ENCODE measurements around the gene KRT15. TPM values are rescaled to one million over a fixed set of nuclear protein-coding genes. Genes with fewer than 3 reads are reported as not detected.
A peak's percentile ranks its signal among the peaks of the same experiment; 100 is the strongest.

The KRT15 gene
- not detected for polyA plus RNA-seq

DNA sequence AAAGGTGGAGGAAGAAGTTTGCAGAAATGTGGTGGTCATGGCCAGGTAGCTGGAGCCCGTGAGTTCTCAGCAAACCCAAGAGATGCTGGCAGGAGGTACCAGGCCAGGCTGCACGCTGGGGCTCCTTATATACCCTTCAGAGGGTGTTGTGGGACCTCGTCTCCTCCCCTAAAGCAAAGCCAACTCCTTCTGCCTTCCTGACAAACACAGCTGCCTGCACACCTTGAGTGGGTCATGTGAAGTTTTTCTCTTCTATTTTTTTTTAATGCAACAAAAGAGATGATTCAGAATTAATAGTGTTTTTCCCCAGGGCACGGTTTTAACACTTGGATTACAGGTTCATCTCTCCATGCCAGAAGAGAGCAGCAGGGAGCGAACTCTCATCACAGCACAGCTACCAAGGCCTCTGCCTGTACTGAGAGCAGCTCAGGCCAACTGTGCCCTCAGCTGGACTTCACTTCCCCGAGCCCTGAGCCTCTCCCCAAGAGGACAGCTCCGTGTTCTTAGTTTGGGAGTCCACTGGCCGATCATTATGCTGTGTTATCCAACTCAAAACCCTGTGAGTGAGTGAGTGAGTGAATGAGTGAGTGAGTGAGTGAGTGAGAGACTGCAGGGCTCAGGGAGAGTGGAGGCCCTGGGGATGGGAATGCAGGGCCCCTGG, at the start of gene KRT15:
Gene KRT15 (minus strand): TSS at position 102 of the 661 bp plus-strand sequence. CDS start 63 bp downstream, at position 39.
- H3K4me3 Mint-ChIP-seq = no peak within 1 kb of the TSS
- H3K27me3 Mint-ChIP-seq (ENCODE audit: low read depth in 3 of 3) = peaks cover 0 to 5% (median 0%) of the 10 kb centered on the region in 3 donors
- H3K4me1 Mint-ChIP-seq = no peaks in the 10 kb centered on the region
- no peaks in the 10 kb centered on the region for H3K36me3 Mint-ChIP-seq
- H3K9me3 Mint-ChIP-seq = no peaks in the 10 kb centered on the region
- H3K27ac Mint-ChIP-seq = no peak within 1 kb of the TSS
- DNase-seq = no peak

DNA sequence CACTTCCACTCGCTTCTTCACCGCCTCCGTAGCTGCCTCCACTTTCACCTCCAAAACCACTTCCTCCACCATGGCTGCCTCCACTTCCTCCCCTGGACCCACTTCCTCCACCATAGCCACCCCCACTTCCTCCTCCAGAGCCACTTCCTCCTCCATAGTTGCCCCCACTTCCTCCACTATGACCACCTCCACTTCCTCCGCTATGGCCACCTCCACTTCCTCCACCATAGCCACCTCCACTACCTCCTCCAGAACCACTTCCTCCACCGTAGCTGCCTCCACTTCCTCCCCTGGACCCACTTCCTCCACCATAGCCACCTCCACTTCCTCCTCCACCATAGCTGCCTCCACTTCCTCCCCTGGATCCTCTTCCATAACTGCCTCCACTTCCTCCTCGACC, 48.6 kb upstream of the KRT15 start:
- H3K27ac Mint-ChIP-seq = peak overlapping the region; percentile 53 to 92 (median 82)
- peaks cover 11 to 20% of the 10 kb centered on the region in 2 donors for H3K4me1 Mint-ChIP-seq
- H3K4me3 Mint-ChIP-seq = no peak overlapping the region
- peaks cover 3 to 8% (median 5%) of the 10 kb centered on the region in 3 donors for H3K27me3 Mint-ChIP-seq (ENCODE audit: low read depth in 3 of 3)
- peaks cover 0 to 20% (median 7%) of the 10 kb centered on the region in 6 donors for H3K9me3 Mint-ChIP-seq
- DNase-seq = peak in 2 of 3 donors; percentile 10 to 11
- no peaks in the 10 kb centered on the region for H3K36me3 Mint-ChIP-seq

DNA sequence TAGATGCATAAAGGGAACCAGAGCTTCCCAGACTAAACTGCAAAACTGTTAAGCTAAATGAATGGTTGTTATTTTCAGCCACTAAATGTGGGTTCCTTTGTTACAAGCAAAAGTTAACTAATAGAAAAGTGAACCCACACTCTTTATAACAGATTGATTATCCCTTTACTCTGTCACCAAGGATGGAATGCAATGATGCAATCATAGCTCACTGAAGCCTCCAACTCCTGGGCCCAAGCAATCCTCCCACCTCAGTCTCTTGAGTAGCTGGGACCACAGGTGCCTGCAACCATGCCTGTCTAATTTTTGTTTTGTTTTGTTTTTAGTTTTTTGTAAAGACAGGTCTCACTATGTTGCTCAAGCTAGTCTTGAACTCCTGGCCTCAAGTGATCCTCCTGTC, 46.6 kb upstream of the KRT15 start:
- H3K4me1 Mint-ChIP-seq = peaks cover 11 to 20% of the 10 kb centered on the region in 2 donors
- peaks cover 4 to 8% (median 5%) of the 10 kb centered on the region in 3 donors for H3K27me3 Mint-ChIP-seq (ENCODE audit: low read depth in 3 of 3)
- H3K27ac Mint-ChIP-seq = no peak overlapping the region
- H3K9me3 Mint-ChIP-seq = peaks cover 0 to 20% (median 7%) of the 10 kb centered on the region in 6 donors
- no peak for DNase-seq
- H3K36me3 Mint-ChIP-seq = no peaks in the 10 kb centered on the region
- no peak overlapping the region for H3K4me3 Mint-ChIP-seq

DNA sequence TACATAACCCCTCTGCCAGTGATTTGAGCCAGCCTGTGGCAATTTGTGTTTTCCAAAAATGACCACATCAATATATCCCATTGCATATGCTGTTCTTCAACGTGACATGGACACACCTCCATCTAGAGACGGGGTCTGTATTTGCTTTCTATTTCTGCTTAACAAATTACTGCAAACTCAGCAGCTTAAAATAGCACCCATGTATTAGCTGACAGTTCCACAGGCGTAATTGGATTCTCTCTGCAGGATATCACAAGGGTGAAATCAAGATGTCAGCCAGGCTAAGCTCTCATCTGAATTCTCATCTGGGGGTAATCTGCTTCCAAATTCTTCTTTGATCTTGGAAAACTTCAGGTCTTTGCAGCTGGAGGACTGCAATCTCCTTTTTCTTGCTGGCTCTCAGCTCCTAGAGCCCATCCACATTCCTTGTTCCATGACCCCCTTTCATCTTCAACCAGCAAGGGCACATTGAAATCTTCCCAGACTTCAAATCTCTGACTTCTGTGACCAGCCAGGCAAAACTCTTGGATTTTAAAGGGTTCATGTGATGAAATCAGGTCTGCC, 45.0 kb upstream of the KRT15 start:
- Mint-ChIP-seq H3K36me3 (no peaks in the 10 kb centered on the region), H3K27me3 (ENCODE audit: low read depth in 3 of 3) (peaks cover 4 to 12% (median 4%) of the 10 kb centered on the region in 3 donors), H3K4me3 (no peak overlapping the region), H3K4me1 (peaks cover 9 to 17% of the 10 kb centered on the region in 2 donors), H3K27ac (no peak overlapping the region), H3K9me3 (peaks cover 0 to 17% (median 7%) of the 10 kb centered on the region in 6 donors)
- DNase-seq = no peak

DNA sequence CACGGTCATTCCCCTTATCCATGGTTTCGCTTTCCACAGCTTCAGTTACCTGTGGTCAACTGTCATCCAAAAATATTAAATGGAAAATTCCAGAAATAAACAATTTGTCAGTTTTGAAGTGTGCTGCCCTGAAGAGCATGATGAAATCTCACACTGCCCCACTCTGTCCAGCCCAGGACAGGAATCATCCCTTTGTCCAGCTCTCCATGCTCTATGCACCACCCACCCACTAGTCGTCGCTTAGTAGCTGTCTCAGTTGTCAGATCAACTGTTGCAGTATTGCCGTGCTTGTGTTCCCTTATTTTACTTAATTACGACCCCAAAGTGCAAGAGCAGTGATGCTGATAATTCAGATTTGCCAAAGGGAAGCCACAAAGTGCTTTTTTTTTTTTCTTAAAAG, 42.9 kb upstream of the KRT15 start:
- no peak for DNase-seq

DNA sequence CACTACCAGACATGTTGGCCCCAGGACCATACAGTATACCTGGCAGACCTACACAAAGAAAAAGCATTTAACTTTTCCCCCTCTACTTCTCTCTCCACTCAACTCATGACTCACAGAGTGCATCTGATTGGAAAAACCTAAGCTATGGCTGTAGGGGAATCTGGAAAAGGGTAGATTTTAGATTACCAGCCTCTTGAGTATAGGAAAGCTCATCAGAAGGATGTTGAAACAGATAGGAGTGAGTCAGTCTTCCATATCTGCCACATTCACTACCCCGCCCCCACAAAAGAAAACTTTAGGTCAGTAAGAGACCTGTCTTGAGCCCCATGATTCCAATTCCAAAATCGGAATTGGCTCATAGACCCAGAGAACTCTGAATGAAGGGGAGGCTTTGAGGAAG, 40.9 kb upstream of the KRT15 start:
- H3K27ac Mint-ChIP-seq = no peak overlapping the region
- no peaks in the 10 kb centered on the region for H3K4me1 Mint-ChIP-seq
- H3K9me3 Mint-ChIP-seq = no peaks in the 10 kb centered on the region
- peaks cover 4 to 13% (median 6%) of the 10 kb centered on the region in 3 donors for H3K27me3 Mint-ChIP-seq (ENCODE audit: low read depth in 3 of 3)
- no peaks in the 10 kb centered on the region for H3K36me3 Mint-ChIP-seq
- DNase-seq = no peak
- no peak overlapping the region for H3K4me3 Mint-ChIP-seq

More for the DNA sequence above, 42.9 kb upstream of the KRT15 start:
- peaks cover 0 to 2% of the 10 kb centered on the region in 2 donors for H3K4me1 Mint-ChIP-seq
- H3K4me3 Mint-ChIP-seq = no peak overlapping the region
- peaks cover 0 to 2% (median 0%) of the 10 kb centered on the region in 6 donors for H3K9me3 Mint-ChIP-seq
- H3K36me3 Mint-ChIP-seq = no peaks in the 10 kb centered on the region
- no peak overlapping the region for H3K27ac Mint-ChIP-seq
- H3K27me3 Mint-ChIP-seq (ENCODE audit: low read depth in 3 of 3) = peaks cover 4 to 12% (median 4%) of the 10 kb centered on the region in 3 donors

DNA sequence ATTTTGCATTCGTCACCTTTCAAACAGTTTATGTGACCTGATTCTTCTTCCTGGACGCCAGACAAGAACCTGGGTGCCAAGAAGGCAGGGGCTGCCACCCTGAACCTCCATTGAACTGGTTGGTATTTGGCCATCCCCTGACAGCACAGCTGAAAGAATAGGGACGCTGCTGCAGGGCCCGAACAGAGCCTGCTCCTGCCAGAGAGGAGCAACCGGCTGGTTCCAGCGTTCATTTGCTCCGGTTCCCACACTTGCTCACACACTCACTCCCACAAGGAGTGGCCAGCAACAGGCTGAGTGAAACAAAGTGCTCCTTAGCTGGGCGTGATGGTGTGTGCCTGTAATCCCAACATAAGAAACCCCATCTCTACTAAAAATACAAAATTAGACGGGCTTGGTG, 38.2 kb upstream of the KRT15 start:
- no peaks in the 10 kb centered on the region for H3K4me1 Mint-ChIP-seq
- no peaks in the 10 kb centered on the region for H3K36me3 Mint-ChIP-seq
- peaks cover 7 to 16% (median 11%) of the 10 kb centered on the region in 3 donors for H3K27me3 Mint-ChIP-seq (ENCODE audit: low read depth in 3 of 3)
- no peak overlapping the region for H3K27ac Mint-ChIP-seq
- DNase-seq = no peak
- no peaks in the 10 kb centered on the region for H3K9me3 Mint-ChIP-seq
- no peak overlapping the region for H3K4me3 Mint-ChIP-seq

DNA sequence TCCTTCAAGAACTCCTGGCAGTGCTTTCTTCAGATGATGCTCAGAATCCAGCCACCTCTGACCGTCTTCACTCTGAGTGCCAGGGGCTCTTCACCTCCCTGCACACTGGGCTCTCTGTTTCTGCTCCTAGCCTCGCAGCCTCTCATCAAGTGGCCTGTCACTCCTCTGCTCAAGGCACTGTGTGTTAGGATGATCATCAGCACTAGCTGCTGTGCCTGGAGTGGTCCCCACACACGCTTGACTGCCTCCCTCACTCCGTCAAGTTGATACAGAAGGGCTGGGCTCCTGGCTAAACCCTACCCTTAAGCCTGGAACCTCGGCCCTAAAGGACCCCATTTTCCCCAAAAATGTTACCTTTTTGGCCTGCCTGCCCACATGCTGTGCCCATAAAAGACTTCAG, 37.6 kb upstream of the KRT15 start:
- peaks cover 4 to 14% (median 11%) of the 10 kb centered on the region in 3 donors for H3K27me3 Mint-ChIP-seq (ENCODE audit: low read depth in 3 of 3)
- no peak overlapping the region for H3K27ac Mint-ChIP-seq
- no peaks in the 10 kb centered on the region for H3K36me3 Mint-ChIP-seq
- H3K4me1 Mint-ChIP-seq = no peaks in the 10 kb centered on the region
- H3K9me3 Mint-ChIP-seq = no peaks in the 10 kb centered on the region
- H3K4me3 Mint-ChIP-seq = no peak overlapping the region
- DNase-seq = no peak

DNA sequence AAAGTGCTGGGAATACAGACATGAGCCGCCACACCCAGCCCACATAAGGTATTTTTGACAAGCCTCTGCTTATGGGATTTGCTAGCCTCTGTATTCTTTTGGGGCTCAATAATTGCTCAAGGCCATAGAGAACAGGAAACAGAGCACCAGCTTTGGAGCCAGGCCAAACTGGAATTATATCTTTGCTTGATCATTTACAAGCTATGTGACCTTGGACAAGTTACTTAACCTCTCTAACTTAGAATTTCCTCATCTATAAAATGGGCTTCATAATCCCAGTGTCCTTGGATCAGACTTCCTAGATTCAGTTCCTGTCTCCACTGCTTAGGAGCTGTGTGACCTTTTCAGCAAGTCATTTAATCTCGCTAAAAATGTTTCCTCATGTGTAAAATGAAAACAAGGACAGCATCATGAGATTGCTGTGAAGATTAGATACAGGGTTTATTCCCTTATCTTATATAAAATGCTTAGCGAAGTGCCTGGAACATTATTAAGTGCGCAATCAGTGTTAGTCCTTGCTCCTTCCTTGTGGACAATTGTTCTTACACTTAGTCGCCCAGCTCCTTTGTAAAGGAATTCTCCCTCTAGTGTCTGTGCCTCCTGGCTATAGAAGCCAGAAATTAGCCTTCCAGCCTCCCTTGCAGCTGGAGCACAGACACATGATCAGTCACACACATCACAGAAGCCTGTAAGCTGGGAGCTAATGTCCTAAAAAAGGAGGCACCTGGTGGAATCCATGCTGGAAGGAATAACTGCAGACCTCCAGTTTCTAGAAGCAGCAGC, 36.6 kb upstream of the KRT15 start:
- H3K27me3 Mint-ChIP-seq (ENCODE audit: low read depth in 3 of 3) = peaks cover 4 to 14% (median 11%) of the 10 kb centered on the region in 3 donors
- no peak overlapping the region for H3K27ac Mint-ChIP-seq
- DNase-seq = no peak
- no peaks in the 10 kb centered on the region for H3K4me1 Mint-ChIP-seq
- H3K36me3 Mint-ChIP-seq = no peaks in the 10 kb centered on the region
- no peaks in the 10 kb centered on the region for H3K9me3 Mint-ChIP-seq
- H3K4me3 Mint-ChIP-seq = no peak overlapping the region

DNA sequence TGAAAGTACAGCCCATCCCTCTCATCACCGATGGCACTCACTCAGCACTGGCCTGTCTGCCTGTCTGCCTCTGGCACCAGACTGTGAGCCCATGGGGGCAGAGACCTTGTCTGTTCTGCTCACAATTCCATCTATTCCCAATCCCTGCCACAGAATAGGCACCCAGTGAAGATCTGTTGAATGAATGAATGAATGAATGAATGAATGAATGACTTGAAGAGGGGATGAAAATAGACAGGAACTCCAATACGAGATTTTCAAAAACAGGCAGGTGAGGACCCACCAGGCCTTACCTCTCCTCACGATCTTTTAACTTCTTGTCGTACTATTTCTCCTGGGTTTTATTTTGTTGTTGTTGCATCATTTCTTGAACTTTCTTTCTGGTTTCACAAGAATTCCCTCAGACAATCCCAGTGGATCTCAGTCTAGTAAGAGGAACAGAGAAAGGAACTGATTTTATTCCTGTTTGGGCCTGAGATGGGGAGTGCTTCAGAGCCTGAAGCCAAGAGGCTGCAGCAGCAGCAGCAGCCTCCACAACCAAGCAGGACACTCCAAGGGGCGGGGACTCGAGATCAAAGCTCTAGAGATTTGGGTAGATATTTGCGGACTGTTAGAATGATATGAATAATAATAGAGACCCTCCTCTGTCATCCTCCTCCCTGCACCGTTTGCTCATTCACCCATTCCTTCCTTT, 35.4 kb upstream of the KRT15 start:
- DNase-seq = no peak
- no peaks in the 10 kb centered on the region for H3K9me3 Mint-ChIP-seq
- H3K4me3 Mint-ChIP-seq = no peak overlapping the region
- peaks cover 4 to 17% (median 10%) of the 10 kb centered on the region in 3 donors for H3K27me3 Mint-ChIP-seq (ENCODE audit: low read depth in 3 of 3)
- peaks cover 5% of the 10 kb centered on the region in 2 donors for H3K4me1 Mint-ChIP-seq
- H3K27ac Mint-ChIP-seq = no peak overlapping the region
- H3K36me3 Mint-ChIP-seq = no peaks in the 10 kb centered on the region

DNA sequence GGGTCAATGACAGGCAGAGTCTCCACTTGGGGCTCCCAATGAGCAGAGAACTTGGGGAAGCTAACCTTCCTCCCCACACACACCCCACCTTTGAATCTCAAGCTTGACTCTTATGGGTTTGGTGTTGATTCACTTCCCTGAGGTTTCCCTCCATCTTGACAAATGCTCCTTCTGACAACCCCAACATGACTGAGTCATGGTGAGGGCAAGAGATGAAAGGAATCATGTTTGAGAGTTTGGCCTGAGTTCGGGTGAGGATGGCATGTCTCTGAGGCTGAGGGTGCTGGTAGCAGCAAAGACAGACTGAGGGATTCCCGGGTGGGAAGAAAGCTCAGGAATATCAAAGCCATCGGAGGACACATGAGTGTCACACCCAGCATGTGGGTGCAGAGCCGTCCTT, 34.5 kb upstream of the KRT15 start:
- Mint-ChIP-seq H3K4me1 (peaks cover 14 to 15% of the 10 kb centered on the region in 2 donors), H3K27me3 (ENCODE audit: low read depth in 3 of 3) (peaks cover 6 to 13% (median 11%) of the 10 kb centered on the region in 3 donors), H3K4me3 (no peak overlapping the region), H3K27ac (no peak overlapping the region), H3K36me3 (no peaks in the 10 kb centered on the region), H3K9me3 (no peaks in the 10 kb centered on the region)
- no peak for DNase-seq

DNA sequence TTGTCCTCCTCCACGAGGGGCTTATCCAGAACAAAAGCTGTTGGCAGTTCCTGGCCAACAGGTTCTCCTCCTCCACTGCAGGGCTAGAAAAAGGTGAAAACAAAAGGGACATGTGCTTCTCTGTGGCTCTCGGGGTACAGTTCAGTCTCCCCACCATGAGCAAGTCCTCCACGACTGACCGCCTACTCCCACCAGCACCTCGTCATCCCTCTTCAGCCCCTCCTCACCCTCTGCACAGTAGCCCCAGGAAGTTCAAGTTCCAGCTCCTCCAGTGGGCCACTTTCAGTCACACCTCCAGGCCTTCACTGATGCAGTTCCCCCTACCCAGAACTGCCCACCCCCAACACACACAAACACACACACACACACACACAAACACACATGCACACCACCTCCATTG, 33.8 kb upstream of the KRT15 start:
- peaks cover 15 to 19% of the 10 kb centered on the region in 2 donors for H3K4me1 Mint-ChIP-seq
- H3K4me3 Mint-ChIP-seq = no peak overlapping the region
- no peaks in the 10 kb centered on the region for H3K36me3 Mint-ChIP-seq

DNA sequence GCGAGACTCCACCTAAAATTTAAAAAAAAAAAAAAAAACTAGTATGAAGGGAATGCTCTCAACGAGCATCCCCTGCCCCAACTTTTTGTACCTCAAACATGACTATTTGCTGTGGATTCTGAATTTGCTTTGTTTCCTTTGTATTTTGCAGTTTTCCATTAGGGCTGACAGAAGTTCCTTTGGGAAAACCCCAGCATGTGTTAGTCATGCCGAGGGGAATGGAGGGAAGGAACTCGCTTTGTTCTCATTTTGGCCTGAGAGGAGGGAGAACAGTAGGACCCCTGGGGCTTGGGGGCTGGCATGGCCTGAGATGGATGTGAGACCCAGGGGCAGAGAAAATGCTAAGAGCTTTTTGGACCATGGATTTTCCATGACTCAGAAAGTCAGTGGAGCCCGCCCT, 32.7 kb upstream of the KRT15 start:
- no peak for DNase-seq
- Mint-ChIP-seq H3K36me3 (no peaks in the 10 kb centered on the region), H3K9me3 (no peaks in the 10 kb centered on the region), H3K27me3 (ENCODE audit: low read depth in 3 of 3) (peaks cover 6 to 13% (median 9%) of the 10 kb centered on the region in 3 donors), H3K27ac (no peak overlapping the region), H3K4me3 (no peak overlapping the region), H3K4me1 (peaks cover 15 to 19% of the 10 kb centered on the region in 2 donors)

More for the DNA sequence above, 33.8 kb upstream of the KRT15 start:
- peak overlapping the region in 1 of 6 donors; percentile 23 for H3K27ac Mint-ChIP-seq
- DNase-seq = no peak
- no peaks in the 10 kb centered on the region for H3K9me3 Mint-ChIP-seq
- H3K27me3 Mint-ChIP-seq (ENCODE audit: low read depth in 3 of 3) = peaks cover 6 to 15% (median 11%) of the 10 kb centered on the region in 3 donors

Data from immature natural killer cell (primary cell).